Ramos (cell line): ENCODE data around the gene RASSF4.

ENCODE experiments used
- in situ Hi-C: fragments of 300-500 bp; cut with MboI; formaldehyde crosslinking; loops from one replicate; pipeline ENCODE4 v1.14.3; 2022; ENCODE audit warnings: low sequenced_read_pairs; ENCODE audit not compliant: unreplicated experiment

RASSF4 gene

DNA sequence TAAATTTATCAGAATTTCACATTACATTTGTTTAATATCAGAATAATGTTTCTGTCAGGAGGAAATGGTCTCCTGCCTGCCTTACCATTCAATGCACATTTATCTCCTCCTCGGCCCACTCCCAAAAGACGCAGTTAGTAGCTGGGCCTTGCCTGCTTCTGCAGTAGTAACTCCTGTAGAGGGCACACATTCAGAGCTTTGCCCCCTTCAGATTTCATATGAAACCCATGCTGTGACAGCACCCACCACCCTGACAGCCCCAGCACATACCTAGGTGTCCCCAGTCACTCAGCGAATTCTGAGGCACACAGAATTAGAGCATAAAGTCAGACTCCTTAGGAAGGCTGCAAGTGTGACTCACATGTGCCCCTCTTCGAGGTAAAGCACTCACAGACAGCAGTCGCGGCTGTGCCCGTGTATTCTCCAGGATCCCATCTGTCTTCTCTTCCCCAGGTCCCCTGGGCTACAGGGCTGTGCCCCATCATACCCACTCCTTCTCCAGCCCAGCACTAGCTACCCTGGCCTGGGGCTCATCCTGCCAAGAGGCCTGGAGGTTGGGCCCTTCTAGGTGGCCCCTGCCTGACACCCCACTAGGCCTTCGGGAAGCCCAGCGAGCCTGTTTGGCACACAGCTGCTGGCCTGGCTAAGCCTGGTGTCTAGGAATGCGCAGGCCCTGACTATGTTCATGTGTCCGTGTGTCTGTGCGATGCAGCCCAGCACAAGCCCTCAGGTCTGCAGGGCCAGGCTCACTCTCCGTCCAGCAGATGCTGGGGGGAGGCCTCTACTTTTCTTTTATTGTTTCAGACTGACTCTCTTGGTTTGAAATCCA is 23.7 kb downstream of the RASSF4 start:
- in situ Hi-C loops: no loop called here

GRCh38 chr10:44983895-44984278 is 24.3 kb downstream of the RASSF4 start:
- in situ Hi-C loops: no loop called here

GRCh38 chr10:44984671-44985101 is 25.1 kb downstream of the RASSF4 start:
- in situ Hi-C loops: no loop called here

DNA sequence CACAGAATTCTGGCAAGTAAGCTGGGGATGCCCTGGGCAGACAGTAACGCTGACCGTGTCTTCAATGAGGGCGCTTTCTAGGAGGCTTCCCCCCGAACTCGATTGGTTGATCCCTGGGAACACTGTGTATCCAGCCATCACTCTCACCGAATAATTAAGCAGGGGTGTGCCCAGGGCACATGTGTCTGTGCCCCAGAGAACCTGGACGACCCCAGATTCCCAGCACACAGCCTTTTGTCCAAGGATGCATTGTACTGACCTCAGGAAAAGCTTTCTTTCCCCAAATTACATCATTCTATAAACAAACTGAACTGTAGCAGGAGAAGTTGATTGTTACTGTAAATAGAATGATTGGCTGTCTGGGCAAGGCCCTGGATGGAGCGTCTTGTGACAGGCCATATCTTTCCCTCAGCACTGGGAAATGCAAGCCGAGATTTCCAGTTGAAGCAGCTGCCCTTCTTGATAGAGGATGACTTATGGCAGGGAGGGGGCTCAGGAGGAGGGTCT is 25.6 kb downstream of the RASSF4 start:
- in situ Hi-C loops: no loop called here

DNA sequence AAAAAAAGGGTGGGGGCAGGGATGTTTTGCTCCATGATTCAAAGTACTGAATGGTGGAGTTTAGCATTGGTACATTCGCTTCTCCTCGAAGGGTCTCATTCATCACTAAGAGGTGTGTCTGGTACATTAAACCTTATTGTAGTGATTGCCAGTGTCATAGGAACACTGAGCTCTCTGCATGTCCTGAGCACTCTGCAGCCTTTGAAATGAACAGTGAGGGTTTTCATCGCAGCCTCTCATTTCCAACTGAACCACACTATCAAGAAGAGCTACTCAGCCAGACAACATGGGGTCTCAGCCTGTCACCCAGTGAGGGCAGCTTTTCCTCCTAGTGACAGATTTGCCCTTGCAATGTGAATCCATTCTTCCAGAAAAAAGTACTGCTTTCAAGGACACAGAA is 26.6 kb downstream of the RASSF4 start:
- in situ Hi-C loops: no loop called here

- in situ Hi-C loops: no loop called here
Observed at GRCh38 chr10:44986670-44987069, 27.1 kb downstream of the RASSF4 start.

GRCh38 chr10:44988957-44989585 is 29.5 kb downstream of the RASSF4 start:
- in situ Hi-C loops: no loop called here

DNA sequence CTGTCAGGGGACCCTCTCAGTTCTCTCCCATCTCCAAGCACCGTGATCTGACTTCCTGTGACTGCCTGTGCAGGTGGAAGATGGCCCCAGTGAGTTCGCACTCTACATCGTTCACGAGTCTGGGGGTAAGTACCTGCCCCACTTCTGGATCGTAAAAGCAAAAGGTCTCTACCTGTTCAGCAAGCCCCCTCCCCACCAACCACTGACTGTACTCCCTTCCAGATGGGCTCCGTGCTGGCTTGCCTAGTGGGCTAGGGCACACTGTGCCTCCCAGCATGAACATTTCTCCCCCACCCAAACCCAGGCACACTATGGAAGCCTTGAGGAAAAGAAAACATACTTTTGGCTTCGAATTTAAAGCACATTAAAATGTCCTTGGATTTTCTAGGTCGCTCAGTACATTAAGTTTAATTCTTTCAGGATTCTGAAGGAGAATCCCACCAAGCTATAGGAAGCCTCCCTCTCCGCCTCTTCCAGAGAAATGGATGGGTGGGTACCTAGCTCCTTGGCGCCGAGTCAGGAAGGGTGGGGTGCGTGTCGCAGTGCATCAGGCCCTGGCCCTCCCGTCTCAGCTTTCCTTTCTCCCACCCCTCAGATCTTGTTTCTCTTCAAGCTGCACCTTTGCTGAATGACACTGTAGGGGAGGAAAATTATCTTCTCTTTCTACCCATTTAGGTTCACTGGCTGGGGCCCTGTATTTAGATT is 30.1 kb downstream of the RASSF4 start:
- in situ Hi-C loops: no loop called here

DNA sequence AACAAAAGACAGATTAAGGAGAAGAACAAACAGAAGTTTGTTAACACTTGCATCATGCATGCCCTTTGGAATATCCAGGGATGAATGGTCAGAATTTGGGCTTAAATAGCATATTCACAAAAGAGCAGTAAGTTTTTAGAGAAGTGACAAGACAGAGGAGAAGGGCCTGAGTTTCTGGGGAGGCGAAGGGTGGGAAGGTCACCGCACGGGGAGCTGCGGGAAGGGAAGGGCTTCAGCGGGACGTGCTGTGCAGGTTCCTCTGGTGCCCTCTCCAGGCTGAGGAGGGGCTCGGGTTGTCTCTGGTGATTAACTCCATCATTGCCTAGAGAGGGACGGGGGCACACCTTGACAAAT is 30.7 kb downstream of the RASSF4 start:
- in situ Hi-C loops: no loop called here

DNA sequence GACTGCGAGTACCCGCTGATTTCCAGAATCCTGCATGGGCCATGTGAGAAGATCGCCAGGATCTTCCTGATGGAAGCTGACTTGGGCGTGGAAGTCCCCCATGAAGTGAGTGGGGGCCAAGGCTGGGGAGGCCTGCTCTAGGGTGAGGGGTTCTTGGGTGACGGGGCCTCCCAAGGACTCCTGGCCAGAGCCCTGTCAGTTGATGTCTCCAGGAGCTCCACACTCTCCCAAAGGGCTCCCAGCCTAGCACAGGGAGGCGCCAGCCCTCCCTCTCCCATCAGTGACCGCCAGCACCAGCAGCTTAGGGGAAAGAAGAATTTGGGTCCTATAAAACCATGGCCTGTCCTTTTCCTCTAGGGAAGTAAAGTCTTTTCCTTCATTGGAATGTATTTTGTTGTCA is 31.4 kb downstream of the RASSF4 start:
- in situ Hi-C loops: no loop called here

DNA sequence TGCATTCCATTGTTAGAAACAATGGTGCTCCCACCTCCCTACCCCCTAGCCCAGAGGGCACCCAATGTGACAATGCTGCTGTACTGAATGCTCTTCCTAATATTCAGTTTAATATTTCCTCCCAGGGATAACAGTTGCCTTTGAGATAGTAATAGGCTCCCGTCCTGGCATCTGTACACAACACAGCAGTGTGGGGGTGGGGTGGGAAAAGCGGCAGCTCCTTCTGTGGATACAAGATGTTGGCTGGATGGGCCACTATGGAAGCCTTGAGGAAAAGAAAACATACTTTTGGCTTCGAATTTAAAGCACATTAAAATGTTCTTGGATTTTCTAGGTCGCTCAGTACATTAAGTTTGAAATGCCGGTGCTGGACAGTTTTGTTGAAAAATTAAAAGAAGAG is 32.0 kb downstream of the RASSF4 start:
- in situ Hi-C loops: no loop called here

DNA sequence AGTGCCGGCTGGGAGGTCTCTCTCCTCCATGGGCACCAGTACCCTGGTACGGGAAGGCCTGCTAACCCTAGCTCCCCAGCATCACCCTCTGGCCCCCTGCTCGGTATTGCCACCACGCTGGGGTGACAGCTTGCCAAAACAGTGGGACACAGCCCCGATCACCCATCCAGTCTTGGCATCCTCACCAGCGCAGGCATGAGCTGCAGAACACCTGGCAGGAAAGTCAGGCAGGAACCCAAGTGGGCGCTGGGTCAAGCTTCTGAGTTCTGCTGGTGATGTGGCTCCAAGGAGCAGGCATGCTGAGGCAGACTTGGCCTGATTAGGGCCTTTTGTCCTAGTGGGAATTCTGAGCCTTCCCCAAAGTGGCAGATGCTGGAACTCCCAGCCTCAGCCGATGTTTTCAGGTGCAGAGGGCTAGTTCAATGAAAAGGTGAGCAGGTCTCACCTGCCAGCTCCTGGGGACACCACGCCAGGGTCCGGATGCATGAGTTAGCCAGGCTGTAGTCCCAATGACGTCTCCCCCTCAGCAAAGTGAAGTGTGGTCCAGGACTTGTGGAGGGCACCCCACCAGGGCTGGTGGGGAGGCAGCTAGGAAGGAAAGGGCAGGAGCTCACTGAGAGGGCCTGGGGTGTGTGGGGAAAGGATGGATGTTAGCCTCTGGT is 32.6 kb downstream of the RASSF4 start:
- in situ Hi-C loops: no loop called here

DNA sequence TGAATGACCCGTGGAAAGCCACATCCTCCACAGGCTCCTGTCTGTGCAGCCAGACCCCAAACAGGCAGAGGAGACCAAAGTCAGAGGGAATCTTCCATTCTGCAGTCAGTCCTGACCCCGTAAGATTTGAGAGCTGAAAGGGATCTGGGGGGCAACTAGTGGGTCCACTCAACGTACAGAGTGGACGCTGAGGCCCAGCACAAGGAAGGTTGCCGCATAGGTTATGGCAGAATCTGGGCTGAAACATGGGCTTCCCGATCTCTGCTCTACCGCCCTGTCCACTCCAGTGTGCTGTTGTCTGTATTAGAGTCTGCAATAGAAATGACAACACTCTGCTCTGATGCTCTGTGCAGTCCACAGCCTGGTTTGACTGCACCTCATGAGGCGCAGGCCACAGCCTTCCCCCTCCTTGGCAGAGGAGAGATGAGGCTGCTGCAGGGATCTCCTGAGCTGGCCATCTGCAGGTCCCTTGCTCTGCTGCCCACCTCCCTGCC is 33.2 kb downstream of the RASSF4 start:
- in situ Hi-C loops: no loop called here

- in situ Hi-C loops: no loop called here
Observed at GRCh38 chr10:44993226-44993921, 33.8 kb downstream of the RASSF4 start.

- in situ Hi-C loops: no loop called here
Observed at GRCh38 chr10:44993922-44994751, 34.5 kb downstream of the RASSF4 start.

DNA sequence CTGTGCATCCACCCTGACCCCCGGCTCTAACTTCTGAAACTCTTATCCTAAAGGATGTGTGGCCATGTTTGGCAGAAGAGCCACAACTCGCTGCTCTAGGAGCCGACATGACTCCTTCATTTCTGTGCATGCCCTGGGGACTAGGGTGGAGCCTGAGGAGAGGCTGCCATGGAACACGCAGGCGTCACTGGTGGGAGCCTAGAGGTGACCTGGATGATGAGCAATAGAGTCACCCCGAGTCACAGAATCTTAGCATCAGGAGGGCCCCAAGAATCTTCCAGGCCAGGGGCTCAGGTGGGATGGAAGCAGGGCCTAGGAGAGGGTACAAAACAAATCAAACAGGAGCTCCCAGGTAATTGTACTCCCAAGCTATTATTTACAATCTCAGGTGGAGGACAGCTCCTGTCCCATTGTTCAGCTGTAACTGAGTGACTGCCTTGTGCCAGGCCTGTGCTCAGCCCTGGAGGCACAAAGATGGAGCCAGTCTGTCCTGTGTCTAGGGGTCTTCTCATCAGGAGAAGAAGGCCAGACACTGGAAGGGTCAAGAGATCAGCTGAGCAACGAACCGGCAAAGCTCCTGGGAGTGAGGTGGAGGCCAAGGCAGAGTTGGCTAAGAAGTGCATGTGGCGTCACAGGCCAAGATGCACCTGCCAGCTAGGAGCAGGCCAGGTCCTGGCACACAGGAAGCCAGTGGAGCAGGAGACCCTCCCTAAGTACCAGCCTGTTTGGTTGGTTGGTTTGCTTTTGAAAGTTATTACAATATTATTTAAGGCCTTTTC is 35.3 kb downstream of the RASSF4 start:
- in situ Hi-C loops: no loop called here

DNA sequence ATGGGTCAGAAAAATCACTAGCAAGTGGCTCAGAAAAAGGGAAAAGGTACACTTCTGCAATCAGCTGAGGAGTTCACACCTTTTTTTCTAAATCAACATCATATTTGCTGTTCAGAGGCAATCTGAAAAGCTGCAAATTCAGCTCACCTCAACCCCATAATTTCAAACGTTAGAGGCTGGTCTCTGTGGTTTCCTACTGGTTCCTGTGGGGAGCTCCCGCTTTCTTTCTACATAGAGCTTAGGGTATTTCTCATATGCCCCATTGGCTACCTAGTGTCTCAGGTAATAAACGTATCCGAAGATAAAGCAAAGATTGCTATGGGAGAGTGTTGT is 35.9 kb downstream of the RASSF4 start:
- in situ Hi-C loops: no loop called here

DNA sequence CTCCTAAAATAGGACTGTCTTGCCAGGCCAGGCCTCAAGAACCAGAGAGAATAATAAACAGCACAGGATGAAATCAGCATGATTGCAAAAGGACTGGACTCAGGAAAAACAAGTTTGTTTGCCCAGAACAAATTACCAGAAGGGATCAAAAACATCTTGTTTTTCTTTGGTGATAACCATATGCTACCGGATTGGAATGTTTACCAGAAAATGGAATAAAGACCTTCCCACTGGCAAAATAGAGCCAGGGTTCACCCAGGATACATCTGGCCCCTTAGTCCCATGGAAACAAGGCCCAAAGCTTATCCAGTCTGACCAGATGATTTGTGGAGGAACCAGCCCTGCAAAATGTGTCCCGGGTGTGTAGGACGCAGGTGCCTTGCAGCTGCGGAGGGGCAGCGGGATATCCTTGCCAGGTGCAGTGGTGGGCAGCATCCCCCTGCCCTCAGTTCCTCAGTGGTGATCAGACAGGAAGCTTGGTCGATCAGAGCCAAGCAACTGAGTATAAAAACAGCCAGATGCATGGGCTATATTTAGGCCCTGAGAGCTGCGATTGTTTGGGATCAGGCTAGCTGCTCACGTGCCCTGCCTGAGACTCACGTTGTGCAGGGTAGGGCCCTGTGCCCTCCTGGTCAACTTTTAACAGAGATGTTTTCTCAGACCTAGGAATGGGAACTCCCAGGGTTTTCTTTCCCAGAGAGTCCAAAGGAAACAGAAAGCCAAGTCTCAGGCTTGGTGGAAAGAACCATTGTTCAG is 36.5 kb downstream of the RASSF4 start:
- in situ Hi-C loops: no loop called here
